GM18858 (cell line): ENCODE data around the gene HNRNPF.
"Not testable (repeated sequence)": the region's sequence is repeated elsewhere in the genome, so short reads cannot be mapped to it uniquely, and the experiment has no call there.

Experiments used
- ATAC-seq: cut with Tn5 transposase; IDR thresholded peaks from one replicate; pipeline ENCODE4 v1.9.1; 2021; ENCODE audit not compliant: unreplicated experiment

The HNRNPF gene

DNA sequence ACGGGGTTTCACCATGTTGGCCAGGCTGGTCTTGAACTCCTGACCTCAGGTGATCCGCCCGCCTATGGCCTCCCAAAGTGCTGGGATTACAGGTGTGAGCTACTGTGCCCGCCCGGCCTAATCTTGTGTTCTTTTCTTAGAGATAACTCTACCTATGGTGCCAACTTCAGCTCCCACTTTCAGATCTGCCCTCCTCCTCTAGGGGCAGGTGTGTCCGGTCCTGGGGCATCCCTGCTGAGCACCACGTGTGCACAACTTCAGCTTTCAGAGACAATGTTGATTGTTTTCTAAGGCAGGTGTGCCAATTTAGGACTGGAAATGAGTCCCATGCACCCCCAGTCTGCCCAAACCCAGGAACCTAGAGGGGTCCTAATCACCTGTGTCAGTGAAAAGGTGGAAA, 56.0 kb downstream of the HNRNPF start:
- ATAC-seq: no peak

DNA sequence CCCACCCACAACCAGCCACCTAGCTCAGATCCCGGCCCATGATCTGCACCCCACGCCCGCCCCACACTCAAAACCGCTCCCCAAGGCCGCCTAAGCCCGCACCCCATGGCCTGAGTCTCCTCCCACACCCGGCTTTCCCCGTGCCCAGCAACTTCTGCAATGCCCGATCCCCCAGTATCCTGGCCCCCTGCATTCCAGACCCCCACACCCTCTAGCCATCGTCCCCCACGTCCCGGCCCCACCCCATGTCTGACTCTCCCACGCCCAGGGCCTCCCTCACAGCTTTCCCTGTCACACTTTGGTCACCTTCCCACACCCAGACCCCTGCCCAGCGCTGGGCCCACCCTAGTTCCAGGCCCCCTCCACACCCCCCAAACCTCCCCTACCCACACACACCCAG, 57.7 kb downstream of the HNRNPF start:
- no peak for ATAC-seq

DNA sequence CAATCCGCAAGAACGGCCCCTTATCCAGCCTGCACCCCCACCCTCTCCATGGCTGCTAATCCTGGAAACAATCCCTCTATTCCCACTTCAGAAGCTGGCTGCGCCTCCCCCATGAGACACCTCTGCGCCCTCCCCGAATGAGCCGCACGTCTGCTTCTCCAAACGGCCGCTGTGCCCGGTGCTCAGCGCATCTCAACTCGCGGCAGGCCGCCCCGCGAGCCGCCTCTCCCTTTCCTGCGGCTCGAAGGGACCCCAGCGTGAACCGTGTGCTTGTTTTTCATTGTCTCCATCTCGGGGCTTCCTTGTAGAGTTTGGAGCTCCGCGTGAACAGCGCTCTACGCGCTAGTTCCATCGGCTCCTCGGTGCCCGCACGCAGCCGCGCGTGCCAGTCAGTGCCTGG, 58.3 kb downstream of the HNRNPF start:
- ATAC-seq: no peak

DNA sequence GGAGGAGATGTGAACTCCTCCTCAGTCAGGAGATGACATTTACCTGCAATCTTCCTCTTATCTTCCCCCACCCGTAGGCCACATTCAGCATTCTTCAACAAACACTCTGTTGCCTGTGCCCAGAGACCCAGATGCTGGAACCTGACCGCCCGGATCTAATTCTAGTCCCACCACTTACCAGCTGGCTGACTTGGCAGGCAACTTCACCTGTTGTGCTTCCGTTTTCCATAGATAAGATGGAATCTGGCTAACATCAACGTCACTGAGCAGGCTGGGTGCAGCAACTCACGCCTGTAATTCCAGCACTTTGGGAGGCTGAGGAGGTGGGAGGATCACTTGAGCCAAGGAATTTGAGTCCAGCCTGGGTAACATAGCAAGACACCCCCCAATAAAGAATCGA, 58.8 kb downstream of the HNRNPF start:
- no peak for ATAC-seq

DNA sequence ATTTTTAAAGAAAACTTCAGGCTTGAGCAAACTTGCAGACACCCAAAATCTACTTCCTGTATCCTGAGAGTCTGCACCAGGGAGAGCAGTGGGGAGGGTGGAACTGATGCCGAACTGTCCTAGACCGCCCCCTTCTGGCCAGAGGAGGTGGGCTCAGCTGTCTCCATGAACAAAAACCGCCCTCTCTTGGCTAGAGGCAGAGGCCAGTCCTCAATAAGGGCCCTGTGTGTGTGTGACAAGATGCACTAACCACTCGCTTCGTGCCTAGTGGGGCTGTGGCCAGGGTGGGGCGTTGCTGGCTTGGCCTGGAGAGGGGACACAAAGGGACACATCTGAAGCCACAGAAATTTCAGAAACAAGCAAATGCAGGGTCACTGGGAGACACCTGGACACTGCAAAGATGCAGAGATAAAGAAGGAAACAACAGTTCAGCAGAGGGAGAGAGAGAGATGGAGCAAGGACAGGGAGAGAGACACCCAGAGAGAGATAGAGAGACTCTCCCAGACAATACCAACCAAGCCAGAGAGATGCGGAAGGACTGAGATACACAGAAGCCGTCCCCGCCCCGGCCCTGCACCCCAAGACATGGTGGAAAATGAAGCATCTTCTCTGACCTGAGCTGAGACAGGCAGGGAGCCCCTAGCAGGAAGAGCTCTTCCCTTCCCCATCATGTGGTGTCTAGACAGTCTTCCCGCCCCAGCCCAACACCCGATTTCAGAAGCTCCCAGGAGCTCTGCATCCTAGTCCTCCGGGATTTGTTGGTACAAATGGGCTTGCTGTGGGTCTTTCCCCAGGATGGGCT, 60.3 kb downstream of the HNRNPF start:
- peak; percentile 99 for ATAC-seq

DNA sequence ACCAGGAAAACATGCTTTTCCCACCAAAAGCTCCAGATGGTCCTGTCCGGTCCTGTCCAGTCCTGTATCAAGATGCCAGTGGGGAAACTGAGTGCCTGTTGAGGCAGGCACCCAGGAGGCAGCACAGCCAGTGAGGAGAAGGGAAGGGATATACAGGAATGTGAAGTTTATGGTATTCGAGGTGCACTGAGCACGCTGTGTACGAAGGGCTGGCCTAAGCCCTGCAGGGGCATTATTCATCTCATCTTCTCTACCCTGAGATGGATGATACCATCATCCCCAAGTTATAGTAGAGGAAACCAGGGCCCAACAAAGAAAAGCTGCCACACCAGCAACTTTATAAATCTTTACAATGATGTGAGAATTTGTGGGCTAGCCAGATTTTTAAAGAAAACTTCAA, 61.0 kb downstream of the HNRNPF start:
- no peak for ATAC-seq

DNA sequence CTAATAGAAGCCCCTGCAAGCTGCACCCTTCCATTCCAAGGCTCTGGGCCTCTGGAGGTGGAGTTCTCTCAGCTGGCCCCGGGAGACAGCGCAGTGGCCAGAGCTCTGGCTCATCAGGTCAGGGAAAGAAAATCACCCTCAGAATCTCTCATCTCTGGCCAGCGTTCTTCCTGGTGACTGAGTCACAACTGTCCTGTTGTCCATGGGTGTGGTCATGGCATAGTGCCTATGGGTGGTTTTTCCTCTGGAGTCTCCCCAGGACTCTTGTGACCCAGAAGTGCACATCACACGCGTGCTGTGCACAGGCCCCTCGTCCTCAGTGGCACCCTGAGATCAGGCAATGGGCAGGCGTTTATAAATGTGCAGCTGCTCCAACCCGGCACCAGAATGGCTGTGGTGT, 64.9 kb downstream of the HNRNPF start:
- ATAC-seq: no peak

DNA sequence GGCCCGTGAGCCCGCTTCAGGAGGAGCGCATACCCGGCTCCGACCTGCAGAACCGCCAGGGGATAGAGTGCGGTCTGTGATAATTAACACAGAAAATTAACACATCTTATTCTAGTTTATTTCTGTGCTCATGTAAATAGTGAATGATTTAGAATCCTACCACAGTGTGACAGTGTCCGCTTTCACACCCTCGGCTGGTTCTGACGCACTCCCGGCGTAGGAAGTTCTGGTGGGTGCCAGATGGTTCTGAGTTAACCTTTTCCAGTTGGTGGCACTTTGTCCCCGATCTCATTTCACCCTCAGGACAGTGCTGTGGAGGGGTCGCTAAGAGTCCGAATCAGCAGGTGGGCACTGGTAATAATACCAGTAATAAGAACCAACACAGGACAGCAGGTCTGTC, 65.9 kb downstream of the HNRNPF start:
- no peak for ATAC-seq

DNA sequence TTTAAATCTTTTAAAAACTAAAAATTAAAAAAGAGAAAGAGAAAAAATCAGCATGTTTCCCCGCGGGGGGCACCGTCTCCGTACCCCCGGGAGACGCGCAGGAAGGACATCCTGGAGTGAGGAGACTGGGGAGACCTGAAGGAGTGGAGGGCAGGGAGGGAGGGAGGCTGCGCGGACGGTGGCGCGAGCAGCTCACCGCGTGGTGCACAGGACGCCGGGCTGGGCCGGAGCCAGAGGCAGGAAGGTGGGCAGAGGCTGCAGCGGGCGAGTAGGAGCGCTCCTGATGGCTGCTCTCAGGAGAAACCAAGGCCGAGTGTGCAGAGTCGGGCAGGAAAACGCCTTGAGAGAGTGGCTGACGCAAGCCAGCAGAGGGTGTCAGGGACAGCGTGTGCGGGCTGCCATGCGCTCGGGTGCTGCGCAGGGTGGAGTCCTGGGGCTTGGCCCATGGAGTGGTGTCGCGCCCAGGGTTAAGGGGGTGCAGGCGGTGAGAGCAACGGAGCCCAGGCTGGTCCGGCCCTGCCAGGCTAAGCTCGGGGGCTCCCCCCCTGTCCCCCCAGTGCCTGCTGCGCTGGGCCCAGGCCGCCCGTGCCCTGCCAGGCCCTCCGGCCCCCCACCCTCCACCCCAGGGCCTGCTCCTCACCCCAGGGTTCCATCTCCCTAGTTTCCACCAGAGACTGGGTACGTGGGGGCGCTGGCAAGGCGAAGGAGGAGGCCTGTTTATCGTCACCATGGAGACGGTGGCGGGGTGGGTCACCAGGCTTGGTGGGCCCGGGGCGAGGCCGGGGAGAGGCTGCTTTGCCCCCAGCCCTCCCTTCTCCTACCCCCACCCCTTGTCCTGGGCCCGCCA, 66.5 kb downstream of the HNRNPF start:
- no peak for ATAC-seq

DNA sequence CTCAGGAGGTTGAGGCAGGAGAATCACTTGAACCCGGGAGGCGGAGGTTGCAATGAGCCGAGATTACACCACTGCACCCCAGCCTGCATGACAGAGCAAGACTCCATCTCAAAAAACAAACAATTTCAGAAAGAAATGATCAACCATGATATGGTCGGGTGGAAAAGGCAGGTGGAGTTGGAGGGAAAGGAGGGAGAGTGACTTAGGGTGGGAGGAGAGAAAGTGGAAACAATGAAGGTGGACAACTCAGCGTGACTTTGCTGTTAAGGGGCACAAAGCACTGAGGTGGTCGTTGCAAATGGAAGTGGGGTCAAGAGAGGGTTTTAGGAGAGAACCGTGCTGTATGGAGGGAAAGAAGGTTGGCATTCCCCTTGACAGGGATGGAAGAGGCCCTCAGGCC, 67.5 kb downstream of the HNRNPF start:
- no peak for ATAC-seq

DNA sequence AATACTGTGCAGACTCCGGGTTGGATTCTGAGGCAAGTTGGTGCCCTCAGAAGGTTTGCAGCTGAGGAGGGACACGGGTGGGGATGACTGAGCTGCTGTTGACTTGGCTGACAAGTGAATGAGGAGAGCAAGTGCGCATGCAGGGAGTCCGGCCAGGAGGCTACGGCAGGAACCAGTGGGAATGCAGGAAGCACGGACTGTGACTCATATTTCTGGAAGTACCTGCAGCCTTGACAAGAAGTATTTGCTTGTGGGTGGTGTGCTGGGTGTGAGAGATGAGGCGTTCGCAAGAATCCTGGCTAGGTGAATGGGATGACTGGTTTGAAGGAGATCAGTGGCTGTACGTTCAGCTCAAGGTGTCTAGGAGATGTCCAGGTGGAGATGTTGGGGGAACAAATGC, 68.4 kb downstream of the HNRNPF start:
- ATAC-seq: no peak

DNA sequence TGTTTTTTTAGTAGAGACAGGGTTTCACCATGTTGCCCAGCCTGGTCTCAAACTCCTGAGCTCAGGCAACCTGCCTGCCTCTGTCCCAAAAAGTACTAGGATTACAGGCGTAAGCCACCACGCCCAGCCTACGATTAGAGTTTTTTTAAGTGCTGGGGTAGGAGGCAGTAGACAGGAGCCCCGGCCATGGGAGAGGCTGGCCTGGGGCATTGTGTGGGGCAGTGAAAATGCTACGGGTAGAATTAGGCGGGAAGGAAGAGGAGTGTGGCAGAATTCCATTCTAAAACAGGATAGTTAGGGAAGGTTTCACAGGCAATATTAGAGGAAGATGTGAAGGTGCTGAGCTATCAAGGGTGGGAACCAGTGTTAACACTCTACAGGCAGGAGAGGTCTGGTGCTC, 68.9 kb downstream of the HNRNPF start:
- no peak for ATAC-seq

DNA sequence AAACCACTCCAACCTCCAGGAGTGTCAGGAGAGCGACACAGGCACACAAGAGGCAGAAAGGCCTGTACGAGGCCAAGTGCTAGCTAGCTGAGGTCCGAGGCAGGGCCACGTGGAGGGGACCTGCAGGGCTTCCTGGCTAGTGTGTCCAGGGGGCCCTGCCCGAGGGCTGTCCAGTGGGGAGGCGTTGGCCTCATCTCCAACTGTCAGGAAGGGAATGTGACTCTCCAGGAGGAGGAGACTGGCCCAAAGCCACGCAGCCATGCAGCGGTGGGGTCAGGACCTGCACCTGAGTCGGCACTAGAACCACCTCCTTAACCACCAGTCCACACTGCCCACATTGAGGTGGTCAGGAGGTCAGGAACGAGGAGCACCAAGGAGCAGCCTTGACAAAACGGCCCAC, 69.8 kb downstream of the HNRNPF start:
- no peak for ATAC-seq

DNA sequence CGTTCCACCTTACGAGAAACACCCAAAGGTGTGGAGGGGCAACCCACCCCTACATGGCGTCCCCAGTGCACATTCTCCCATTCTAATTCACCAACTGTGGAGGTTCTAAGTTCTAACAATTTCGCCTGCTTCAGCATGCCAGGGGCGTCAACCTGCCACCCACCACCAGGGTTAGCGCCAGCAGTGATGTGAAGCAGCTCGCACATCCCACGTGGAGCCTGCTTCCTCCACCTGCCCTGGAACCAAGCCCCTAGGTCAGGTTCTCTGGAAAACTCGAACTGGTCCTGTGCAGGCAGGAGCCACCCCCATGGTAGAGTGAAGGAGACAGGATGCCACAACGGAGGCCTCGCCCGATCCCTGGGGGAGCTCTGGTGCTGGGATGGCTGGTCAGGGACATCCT, 70.9 kb downstream of the HNRNPF start:
- no peak for ATAC-seq

DNA sequence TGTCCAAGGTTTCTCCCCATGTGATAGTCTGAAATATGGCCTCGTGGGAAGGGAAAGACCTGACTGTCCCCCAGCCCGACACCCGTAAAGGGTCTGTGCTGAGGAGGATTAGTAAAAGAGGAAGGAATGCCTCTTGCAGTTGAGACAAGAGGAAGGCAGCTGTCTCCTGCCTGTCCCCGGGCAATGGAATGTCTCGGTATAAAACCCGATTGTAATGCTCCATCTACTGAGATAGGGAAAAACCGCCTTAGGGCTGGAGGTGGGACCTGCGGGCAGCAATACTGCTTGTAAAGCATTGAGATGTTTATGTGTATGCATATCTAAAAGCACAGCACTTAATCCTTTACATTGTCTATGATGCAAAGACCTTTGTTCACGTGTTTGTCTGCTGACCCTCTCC, 71.5 kb downstream of the HNRNPF start:
- not testable (repeated sequence) for ATAC-seq

DNA sequence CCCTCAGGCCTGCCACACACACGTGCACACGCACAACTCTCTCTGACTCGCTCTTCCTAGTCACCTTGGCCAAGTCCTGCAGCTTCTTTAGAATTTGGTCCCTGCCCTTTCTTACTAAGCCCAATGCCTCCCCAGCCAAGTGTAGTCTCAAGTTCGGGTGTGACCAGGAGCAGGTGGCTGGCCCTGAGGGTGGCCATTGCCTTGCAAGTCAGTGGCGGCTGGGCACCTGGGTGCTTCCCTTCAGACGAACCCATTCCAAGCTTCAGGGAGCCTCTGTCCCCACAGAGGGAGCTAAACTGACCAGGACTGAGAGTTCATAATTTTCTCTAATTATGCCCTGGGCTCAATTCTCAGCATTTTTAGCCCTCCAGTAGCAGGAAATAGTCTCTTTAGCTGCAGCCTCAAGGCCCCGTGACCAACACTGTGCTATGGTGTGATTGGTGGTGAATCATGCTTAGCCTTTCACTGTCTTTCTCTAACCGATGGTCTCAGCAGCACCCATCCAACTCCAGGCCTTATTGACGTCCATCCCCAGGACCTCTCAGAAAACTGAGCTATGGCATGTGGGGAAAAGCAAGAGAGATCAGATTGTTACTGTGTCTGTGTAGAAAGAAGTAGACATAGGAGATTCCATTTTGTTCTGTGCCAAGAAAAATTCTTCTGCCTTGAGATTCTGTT, 72.2 kb downstream of the HNRNPF start:
- no peak for ATAC-seq

DNA sequence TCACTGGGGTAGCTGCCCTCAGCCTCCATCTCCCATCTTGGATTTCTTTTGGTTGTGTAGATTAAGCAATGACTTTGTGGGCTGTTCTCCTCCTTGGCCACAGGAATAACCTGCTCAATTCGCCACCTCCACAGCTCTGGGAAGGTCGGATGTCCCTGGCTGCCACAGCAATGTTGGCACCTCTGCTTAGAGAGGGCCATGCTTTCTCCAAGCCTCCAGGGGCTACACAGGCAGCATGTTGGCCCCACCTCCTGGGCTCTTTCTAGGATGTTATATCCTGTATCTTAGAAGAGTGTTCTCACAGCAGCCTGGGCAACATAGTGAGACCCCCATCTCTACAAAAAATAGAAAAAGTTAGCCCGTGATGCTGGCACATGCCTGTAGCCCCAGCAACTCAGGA, 72.9 kb downstream of the HNRNPF start:
- no peak for ATAC-seq
